OCI-LY1 (cell line): ENCODE data around the gene RALGPS1.

Source experiments
- EZH2 ChIP-seq: fragments of 200-600 bp; sonication (generic), shearing (Covaris generic); IDR thresholded peaks from 2 replicates; pipeline ENCODE4 v1.8.0; 2017; ENCODE audit warnings: borderline replicate concordance, mixed run types, mild to moderate bottlenecking, antibody characterized with exemption, low read length, moderate library complexity, mixed read lengths
- TF ChIP-seq, protein P1 (sequence below): fragments of 200-600 bp; sonication (generic), shearing (Covaris generic); IDR thresholded peaks from 2 replicates; pipeline ENCODE4 v1.5.1; 2017; ENCODE audit warnings: mild to moderate bottlenecking, antibody characterized with exemption, low read length, moderate library complexity, mixed read lengths

DNA sequence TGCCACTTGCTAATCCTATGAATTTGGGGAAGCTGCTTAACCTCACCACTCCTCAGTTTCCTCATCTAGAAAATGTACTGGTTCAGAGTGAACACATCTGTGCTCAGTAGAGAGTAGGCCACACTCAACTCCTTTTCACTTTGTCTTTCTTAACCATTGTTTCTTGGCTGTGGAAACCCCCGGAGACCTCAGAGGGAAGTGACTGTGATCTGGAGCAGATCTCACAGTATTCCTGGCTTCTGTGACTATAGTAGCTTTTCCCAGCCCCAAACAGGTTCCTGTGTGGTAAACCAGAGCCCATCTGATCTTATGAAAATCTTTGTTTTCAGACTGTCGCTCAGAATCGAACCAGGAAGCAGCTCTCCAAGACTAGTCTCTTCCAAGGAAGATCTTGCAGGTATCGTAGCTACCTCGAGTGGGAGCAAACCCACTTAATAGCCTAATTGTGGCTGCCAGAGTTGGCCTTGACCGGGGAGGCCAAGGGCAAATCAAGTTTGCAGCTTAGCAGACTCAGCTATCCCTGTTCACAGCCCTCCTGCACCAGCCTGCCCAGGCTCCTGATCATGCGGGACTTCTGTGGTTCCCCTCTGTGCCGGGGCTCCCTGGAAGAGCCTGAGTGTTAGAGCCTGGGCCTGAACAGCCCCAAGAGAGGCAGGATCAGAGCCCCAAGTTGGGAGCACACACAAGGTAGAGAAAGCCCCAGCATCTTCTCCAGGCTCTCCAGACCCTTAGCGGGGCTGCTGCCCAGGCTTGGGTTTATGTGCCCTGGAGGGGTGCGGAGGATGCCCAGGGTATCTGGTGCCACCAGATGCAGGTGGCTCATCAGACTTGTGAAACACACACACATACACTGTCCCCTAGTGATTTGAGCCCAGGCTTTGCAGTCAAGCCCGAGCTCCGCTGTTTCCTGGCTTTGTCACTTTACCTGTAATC is 260.1 kb downstream of the RALGPS1 start:
- TF ChIP-seq, protein P1, sequence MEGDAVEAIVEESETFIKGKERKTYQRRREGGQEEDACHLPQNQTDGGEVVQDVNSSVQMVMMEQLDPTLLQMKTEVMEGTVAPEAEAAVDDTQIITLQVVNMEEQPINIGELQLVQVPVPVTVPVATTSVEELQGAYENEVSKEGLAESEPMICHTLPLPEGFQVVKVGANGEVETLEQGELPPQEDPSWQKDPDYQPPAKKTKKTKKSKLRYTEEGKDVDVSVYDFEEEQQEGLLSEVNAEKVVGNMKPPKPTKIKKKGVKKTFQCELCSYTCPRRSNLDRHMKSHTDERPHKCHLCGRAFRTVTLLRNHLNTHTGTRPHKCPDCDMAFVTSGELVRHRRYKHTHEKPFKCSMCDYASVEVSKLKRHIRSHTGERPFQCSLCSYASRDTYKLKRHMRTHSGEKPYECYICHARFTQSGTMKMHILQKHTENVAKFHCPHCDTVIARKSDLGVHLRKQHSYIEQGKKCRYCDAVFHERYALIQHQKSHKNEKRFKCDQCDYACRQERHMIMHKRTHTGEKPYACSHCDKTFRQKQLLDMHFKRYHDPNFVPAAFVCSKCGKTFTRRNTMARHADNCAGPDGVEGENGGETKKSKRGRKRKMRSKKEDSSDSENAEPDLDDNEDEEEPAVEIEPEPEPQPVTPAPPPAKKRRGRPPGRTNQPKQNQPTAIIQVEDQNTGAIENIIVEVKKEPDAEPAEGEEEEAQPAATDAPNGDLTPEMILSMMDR, result no peak
- no peak for TF ChIP-seq EZH2
